Endothelial cell (in vitro differentiated cells): ENCODE results near the gene OTOP2. TPM values are rescaled to one million over a fixed set of nuclear protein-coding genes. Genes with fewer than 3 reads are reported as not detected.

Experiments used
- DNase-seq: peaks from one replicate; pipeline ENCODE4 v3.0.0; 2021; ENCODE audit warnings: low spot score
- H3K27ac Mint-ChIP-seq: one replicate; pipeline ENCODE4 v1.8.0; 2021; ENCODE audit warnings: mixed read lengths, inconsistent platforms; ENCODE audit not compliant: unreplicated experiment
- H3K27me3 Mint-ChIP-seq: one replicate; pipeline ENCODE4 v1.8.0; 2021; ENCODE audit warnings: mild to moderate bottlenecking, moderate library complexity, mixed read lengths, inconsistent platforms; ENCODE audit not compliant: unreplicated experiment
- H3K36me3 Mint-ChIP-seq: one replicate; pipeline ENCODE4 v1.8.0; 2021; ENCODE audit warnings: mild to moderate bottlenecking, low read depth, mixed read lengths, inconsistent platforms; ENCODE audit not compliant: unreplicated experiment
- H3K4me1 Mint-ChIP-seq: one replicate; pipeline ENCODE4 v1.8.0; 2021; ENCODE audit warnings: mild to moderate bottlenecking, mixed read lengths, inconsistent platforms; ENCODE audit not compliant: unreplicated experiment
- H3K4me3 Mint-ChIP-seq: one replicate; pipeline ENCODE4 v1.8.0; 2021; ENCODE audit warnings: mild to moderate bottlenecking, mixed read lengths, inconsistent platforms; ENCODE audit not compliant: unreplicated experiment
- H3K9me3 Mint-ChIP-seq: one replicate; pipeline ENCODE4 v1.8.0; 2021; ENCODE audit warnings: mixed read lengths, inconsistent platforms; ENCODE audit not compliant: unreplicated experiment
- total RNA-seq: library from RNA; stranded (reverse); fragmentation: NEBNext Ultra II Directional; extraction: Animal tissue kit (Norgen Biotek cat#: 25700); gene quantifications from one replicate; pipeline ENCODE4 v1.2.1, GENCODE V29; 2021; ENCODE audit not compliant: unreplicated experiment
- TF ChIP-seq, protein P1 (sequence below): fragments of 200-600 bp; sonication (generic); IDR thresholded peaks from one replicate; pipeline ENCODE4 v1.5.0; 2021; ENCODE audit warnings: antibody characterized with exemption; ENCODE audit not compliant: unreplicated experiment

OTOP2 gene
- total RNA-seq, 1 donor from 2014 or later, result not detected

DNA sequence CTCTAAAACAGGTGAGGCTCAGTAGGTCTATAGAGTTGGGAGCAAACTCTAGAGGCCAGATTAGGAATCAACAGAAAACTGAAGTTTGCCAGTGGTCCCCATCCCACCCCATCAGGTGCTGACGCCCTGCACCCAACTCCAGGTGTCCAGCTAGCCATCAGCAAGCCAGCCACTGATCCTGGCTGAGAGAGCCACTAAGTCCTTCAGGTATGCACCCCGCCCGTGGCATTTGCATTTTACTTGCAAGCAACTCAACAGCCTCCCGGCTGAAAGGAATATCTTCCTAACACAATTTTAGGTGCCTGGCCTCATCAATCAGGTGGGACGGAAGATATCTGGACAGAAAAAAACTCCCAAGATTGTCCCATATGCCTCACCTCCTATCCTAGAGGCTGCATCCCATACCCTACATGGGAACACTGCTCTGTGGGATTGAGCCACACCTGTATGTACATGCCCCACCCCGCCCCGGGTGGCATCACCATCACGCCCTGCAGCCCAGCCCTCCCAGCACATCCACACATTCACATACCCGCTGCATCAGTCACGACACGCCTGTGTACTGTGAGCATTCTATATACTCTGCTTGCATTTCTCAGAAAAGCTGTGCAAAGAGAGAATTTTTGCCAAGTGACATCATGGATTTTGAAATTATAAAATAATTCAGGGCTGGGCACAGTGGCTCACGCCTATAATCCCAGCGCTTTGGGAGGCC is 19.9 kb downstream of the OTOP2 start:
- TF ChIP-seq, protein P1, sequence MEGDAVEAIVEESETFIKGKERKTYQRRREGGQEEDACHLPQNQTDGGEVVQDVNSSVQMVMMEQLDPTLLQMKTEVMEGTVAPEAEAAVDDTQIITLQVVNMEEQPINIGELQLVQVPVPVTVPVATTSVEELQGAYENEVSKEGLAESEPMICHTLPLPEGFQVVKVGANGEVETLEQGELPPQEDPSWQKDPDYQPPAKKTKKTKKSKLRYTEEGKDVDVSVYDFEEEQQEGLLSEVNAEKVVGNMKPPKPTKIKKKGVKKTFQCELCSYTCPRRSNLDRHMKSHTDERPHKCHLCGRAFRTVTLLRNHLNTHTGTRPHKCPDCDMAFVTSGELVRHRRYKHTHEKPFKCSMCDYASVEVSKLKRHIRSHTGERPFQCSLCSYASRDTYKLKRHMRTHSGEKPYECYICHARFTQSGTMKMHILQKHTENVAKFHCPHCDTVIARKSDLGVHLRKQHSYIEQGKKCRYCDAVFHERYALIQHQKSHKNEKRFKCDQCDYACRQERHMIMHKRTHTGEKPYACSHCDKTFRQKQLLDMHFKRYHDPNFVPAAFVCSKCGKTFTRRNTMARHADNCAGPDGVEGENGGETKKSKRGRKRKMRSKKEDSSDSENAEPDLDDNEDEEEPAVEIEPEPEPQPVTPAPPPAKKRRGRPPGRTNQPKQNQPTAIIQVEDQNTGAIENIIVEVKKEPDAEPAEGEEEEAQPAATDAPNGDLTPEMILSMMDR, result no peak
- H3K27me3 Mint-ChIP-seq, result peaks cover 22% of the 10 kb centered on the region
- no peaks in the 10 kb centered on the region for H3K36me3 Mint-ChIP-seq
- no peak for DNase-seq
- H3K9me3 Mint-ChIP-seq, result no peaks in the 10 kb centered on the region
- H3K4me1 Mint-ChIP-seq, result peaks cover 11% of the 10 kb centered on the region
- no peak overlapping the region for H3K4me3 Mint-ChIP-seq
- H3K27ac Mint-ChIP-seq, result no peak overlapping the region

DNA sequence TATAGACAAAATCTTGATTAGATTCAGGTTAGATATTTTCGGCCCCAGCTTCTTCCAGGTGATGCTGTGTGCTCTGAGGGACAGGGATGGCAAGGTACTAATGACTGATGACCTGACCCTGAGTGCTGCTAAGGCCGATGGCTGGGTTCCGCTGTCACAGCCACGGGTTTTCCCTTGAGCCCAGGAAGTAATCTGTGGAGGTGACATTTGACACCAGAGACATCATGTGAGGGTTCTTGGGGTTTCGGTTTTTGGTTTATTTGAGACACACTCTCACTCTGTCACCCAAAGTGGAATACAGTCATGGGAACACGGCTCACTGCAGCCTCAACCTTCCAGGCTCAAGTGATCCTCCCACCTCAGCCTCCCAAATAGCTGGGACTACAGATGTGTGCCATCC is 21.5 kb downstream of the OTOP2 start:
- Mint-ChIP-seq H3K36me3 (no peaks in the 10 kb centered on the region), H3K4me1 (peaks cover 4% of the 10 kb centered on the region), H3K27ac (no peak overlapping the region), H3K27me3 (peaks cover 23% of the 10 kb centered on the region), H3K9me3 (no peaks in the 10 kb centered on the region), H3K4me3 (no peak overlapping the region)
- TF ChIP-seq, protein P1, result no peak
- DNase-seq, result no peak

DNA sequence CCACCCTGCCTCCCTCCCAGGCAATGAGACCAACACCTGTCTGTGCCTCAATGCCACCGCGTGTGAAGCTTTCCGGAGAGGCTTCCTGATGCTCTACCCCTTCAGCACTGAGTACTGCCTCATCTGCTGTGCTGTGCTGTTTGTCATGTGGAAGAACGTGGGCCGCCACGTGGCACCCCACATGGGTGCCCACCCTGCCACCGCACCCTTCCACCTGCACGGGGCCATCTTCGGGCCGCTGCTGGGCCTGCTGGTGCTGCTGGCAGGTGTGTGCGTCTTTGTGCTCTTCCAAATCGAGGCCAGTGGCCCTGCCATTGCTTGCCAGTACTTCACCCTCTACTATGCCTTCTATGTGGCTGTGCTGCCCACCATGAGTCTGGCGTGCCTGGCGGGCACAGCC is 22.6 kb downstream of the OTOP2 start:
- Mint-ChIP-seq H3K36me3 (no peaks in the 10 kb centered on the region), H3K9me3 (no peaks in the 10 kb centered on the region), H3K4me3 (no peak overlapping the region), H3K27me3 (peaks cover 23% of the 10 kb centered on the region), H3K4me1 (peaks cover 4% of the 10 kb centered on the region), H3K27ac (no peak overlapping the region)
- TF ChIP-seq, protein P1, result no peak
- DNase-seq, result no peak

DNA sequence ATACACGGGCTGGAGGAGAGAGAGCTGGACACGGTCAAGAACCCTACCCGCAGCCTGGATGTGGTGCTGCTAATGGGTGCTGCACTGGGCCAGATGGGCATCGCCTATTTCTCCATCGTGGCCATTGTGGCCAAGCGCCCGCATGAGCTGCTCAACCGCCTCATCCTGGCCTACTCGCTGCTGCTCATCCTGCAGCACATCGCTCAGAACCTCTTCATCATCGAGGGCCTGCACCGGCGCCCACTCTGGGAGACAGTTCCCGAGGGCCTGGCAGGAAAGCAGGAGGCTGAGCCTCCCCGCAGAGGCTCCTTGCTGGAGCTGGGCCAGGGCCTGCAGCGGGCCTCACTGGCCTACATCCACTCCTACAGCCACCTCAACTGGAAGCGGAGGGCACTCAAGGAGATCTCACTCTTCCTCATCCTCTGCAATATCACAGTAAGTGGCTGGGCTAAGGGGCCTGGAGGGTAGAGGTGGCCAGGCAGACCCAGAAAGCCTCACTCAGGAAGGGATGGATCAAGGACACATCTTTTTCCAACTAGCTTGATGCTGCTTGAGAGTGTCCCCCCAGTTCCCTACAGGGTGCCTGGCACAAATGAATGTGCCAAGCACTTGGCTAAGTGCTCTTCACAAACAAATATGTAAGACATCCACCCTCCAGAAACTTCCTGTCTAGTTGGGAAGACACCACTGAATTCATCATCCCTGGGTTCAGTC is 23.1 kb downstream of the OTOP2 start:
- no peak overlapping the region for H3K27ac Mint-ChIP-seq
- H3K27me3 Mint-ChIP-seq, result peaks cover 23% of the 10 kb centered on the region
- no peak for DNase-seq
- H3K9me3 Mint-ChIP-seq, result no peaks in the 10 kb centered on the region
- TF ChIP-seq, protein P1, result no peak
- H3K4me3 Mint-ChIP-seq, result no peak overlapping the region
- H3K4me1 Mint-ChIP-seq, result peaks cover 4% of the 10 kb centered on the region
- H3K36me3 Mint-ChIP-seq, result no peaks in the 10 kb centered on the region
